Measurements from ENCODE around the gene PTPN3. TPM values are rescaled to one million over a fixed set of nuclear protein-coding genes. Genes with fewer than 3 reads are reported as not detected.

The PTPN3 gene
- total and polyA plus RNA-seq, 2 experiments from 2014 or later, result 1.4 to 2.6 TPM

DNA sequence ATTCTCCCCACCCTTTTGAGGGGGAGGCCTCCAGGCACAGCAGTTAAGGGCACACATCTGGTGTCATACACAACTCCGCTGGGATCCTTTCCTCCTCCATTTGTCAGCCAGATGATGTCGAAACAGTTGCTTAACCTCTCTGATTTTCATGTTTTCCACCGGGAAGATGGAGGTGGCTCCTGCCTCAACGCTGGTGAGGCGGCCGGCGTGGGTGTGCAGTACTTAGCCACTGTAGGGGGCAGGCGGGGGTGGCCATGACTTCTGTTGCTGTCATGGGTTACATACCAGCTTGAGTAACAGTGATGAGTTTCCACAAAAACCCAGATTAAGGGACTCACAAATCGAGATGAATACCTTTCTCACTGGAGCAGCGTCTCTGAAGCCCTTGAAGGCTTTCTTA, 114.2 kb downstream of the PTPN3 start:
- Histone ChIP-seq H3K36me3 (ENCODE audit: insufficient read depth) (no peaks in the 10 kb centered on the region), H2AFZ (no peak overlapping the region), H3F3A (replicated peaks; ENCODE audit: low read depth) (no peaks in the 10 kb centered on the region), H3K4me3 (no peak overlapping the region), H4K20me1 (replicated peaks; ENCODE audit: insufficient read depth) (no peaks in the 10 kb centered on the region), H3K27me3 (ENCODE audit: insufficient read depth) (no peaks in the 10 kb centered on the region), H3K27ac (ENCODE audit: low read depth) (no peak overlapping the region), H3K4me2 (no peak overlapping the region), H3K9me2 (ENCODE audit: insufficient read depth) (no peaks in the 10 kb centered on the region), H3K79me2 (replicated peaks; ENCODE audit: insufficient read depth) (no peaks in the 10 kb centered on the region), H3K4me1 (ENCODE audit: insufficient read depth) (no peaks in the 10 kb centered on the region)
- ATAC-seq, result no peak
- Mint-ChIP-seq H3K36me3 (ENCODE audit: low read depth) (no peaks in the 10 kb centered on the region; the same call in 2 of the 3 replicates), H3K27me3 (ENCODE audit: insufficient read depth, low read depth, poor library complexity) (peaks cover 4% of the 10 kb centered on the region), H3K4me3 (no peak overlapping the region), H3K9me3 (no peaks in the 10 kb centered on the region), H3K27ac (no peak overlapping the region), H3K4me1 (peaks cover 7% of the 10 kb centered on the region; the same call in 2 of the 3 replicates)
- TF ChIP-seq NANOG (IDR thresholded peaks at IDR 0.05; ENCODE audit: borderline replicate concordance), result no peak
- TF ChIP-seq, protein P1, sequence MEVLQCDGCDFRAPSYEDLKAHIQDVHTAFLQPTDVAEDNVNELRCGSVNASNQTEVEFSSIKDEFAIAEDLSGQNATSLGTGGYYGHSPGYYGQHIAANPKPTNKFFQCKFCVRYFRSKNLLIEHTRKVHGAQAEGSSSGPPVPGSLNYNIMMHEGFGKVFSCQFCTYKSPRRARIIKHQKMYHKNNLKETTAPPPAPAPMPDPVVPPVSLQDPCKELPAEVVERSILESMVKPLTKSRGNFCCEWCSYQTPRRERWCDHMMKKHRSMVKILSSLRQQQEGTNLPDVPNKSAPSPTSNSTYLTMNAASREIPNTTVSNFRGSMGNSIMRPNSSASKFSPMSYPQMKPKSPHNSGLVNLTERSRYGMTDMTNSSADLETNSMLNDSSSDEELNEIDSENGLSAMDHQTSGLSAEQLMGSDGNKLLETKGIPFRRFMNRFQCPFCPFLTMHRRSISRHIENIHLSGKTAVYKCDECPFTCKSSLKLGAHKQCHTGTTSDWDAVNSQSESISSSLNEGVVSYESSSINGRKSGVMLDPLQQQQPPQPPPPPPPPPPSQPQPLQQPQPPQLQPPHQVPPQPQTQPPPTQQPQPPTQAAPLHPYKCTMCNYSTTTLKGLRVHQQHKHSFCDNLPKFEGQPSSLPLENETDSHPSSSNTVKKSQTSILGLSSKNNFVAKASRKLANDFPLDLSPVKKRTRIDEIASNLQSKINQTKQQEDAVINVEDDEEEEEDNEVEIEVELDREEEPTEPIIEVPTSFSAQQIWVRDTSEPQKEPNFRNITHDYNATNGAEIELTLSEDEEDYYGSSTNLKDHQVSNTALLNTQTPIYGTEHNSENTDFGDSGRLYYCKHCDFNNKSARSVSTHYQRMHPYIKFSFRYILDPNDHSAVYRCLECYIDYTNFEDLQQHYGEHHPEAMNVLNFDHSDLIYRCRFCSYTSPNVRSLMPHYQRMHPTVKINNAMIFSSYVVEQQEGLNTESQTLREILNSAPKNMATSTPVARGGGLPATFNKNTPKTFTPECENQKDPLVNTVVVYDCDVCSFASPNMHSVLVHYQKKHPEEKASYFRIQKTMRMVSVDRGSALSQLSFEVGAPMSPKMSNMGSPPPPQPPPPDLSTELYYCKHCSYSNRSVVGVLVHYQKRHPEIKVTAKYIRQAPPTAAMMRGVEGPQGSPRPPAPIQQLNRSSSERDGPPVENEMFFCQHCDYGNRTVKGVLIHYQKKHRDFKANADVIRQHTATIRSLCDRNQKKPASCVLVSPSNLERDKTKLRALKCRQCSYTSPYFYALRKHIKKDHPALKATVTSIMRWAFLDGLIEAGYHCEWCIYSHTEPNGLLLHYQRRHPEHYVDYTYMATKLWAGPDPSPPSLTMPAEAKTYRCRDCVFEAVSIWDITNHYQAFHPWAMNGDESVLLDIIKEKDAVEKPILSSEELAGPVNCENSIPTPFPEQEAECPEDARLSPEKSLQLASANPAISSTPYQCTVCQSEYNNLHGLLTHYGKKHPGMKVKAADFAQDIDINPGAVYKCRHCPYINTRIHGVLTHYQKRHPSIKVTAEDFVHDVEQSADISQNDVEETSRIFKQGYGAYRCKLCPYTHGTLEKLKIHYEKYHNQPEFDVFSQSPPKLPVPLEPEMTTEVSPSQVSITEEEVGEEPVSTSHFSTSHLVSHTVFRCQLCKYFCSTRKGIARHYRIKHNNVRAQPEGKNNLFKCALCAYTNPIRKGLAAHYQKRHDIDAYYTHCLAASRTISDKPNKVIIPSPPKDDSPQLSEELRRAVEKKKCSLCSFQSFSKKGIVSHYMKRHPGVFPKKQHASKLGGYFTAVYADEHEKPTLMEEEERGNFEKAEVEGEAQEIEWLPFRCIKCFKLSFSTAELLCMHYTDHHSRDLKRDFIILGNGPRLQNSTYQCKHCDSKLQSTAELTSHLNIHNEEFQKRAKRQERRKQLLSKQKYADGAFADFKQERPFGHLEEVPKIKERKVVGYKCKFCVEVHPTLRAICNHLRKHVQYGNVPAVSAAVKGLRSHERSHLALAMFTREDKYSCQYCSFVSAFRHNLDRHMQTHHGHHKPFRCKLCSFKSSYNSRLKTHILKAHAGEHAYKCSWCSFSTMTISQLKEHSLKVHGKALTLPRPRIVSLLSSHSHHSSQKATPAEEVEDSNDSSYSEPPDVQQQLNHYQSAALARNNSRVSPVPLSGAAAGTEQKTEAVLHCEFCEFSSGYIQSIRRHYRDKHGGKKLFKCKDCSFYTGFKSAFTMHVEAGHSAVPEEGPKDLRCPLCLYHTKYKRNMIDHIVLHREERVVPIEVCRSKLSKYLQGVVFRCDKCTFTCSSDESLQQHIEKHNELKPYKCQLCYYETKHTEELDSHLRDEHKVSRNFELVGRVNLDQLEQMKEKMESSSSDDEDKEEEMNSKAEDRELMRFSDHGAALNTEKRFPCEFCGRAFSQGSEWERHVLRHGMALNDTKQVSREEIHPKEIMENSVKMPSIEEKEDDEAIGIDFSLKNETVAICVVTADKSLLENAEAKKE (CRISPR knock-in tag; IDR thresholded peaks at IDR 0.05), result no peak
- DNase-seq (ENCODE audit: low spot score), result no peak

DNA sequence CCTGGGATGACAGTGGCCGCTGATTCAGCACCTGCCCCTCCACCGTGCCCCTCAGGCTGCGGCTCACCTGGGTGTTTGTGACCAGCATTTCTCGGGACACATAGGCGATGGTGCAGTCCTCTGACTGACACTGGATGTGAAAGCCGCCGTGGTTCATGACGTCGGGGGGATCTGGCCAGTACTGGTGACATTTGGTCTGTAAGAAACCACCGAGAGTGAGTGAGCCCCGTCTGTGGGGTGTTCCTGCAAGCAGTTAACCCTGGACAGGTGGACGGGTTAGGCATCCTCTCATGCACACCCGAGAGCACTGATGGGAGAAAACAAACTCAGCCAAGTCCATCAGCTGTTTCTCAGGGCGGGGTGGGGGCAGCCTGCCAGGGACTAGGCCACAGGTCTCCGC, 114.8 kb downstream of the PTPN3 start:
- Histone ChIP-seq H3F3A (replicated peaks; ENCODE audit: low read depth) (no peaks in the 10 kb centered on the region), H3K4me3 (no peak overlapping the region), H3K27me3 (ENCODE audit: insufficient read depth) (no peaks in the 10 kb centered on the region), H3K9me2 (ENCODE audit: insufficient read depth) (no peaks in the 10 kb centered on the region), H4K20me1 (replicated peaks; ENCODE audit: insufficient read depth) (no peaks in the 10 kb centered on the region), H3K4me2 (no peak overlapping the region), H3K79me2 (replicated peaks; ENCODE audit: insufficient read depth) (no peaks in the 10 kb centered on the region), H3K36me3 (ENCODE audit: insufficient read depth) (no peaks in the 10 kb centered on the region), H2AFZ (no peak overlapping the region), H3K4me1 (ENCODE audit: insufficient read depth) (no peaks in the 10 kb centered on the region), H3K27ac (ENCODE audit: low read depth) (no peak overlapping the region)
- Mint-ChIP-seq H3K4me1 (peaks cover 3% of the 10 kb centered on the region; the same call in 1 of the 3 replicates), H3K27ac (no peak overlapping the region), H3K27me3 (ENCODE audit: insufficient read depth, low read depth, poor library complexity) (peaks cover 4% of the 10 kb centered on the region), H3K9me3 (no peaks in the 10 kb centered on the region; the same call in 2 of the 3 replicates), H3K36me3 (ENCODE audit: low read depth) (peaks cover 5% of the 10 kb centered on the region), H3K4me3 (no peak overlapping the region)
- ATAC-seq (no peak), DNase-seq (ENCODE audit: low spot score) (no peak)
- TF ChIP-seq POLR2AphosphoS5 (IDR thresholded peaks at IDR 0.05; ENCODE audit: low read depth) (no peak), NANOG (IDR thresholded peaks at IDR 0.05; ENCODE audit: borderline replicate concordance) (no peak), EZH2phosphoT487 (IDR thresholded peaks at IDR 0.05; ENCODE audit: unreplicated experiment) (no peak), STAT1 (IDR thresholded peaks at IDR 0.05; ENCODE audit: unreplicated experiment) (no peak)
- TF ChIP-seq, protein P2, sequence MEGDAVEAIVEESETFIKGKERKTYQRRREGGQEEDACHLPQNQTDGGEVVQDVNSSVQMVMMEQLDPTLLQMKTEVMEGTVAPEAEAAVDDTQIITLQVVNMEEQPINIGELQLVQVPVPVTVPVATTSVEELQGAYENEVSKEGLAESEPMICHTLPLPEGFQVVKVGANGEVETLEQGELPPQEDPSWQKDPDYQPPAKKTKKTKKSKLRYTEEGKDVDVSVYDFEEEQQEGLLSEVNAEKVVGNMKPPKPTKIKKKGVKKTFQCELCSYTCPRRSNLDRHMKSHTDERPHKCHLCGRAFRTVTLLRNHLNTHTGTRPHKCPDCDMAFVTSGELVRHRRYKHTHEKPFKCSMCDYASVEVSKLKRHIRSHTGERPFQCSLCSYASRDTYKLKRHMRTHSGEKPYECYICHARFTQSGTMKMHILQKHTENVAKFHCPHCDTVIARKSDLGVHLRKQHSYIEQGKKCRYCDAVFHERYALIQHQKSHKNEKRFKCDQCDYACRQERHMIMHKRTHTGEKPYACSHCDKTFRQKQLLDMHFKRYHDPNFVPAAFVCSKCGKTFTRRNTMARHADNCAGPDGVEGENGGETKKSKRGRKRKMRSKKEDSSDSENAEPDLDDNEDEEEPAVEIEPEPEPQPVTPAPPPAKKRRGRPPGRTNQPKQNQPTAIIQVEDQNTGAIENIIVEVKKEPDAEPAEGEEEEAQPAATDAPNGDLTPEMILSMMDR (conservative IDR thresholded peaks at IDR 0.05; ENCODE audit: low read depth in 2 of 2), result no peak
